HepG2 (cell line): ENCODE results near the gene SGIP1. TPM values are rescaled to one million over a fixed set of nuclear protein-coding genes. Genes with fewer than 3 reads are reported as not detected.

Source experiments
- ATAC-seq: fragments of 200-7000 bp; cut with Tn5 transposase; 3 replicates; pipeline ENCODE4 v1.9.1; 2020; ENCODE audit warnings: mild to moderate bottlenecking, moderate library complexity
- BruUV-seq: library from RNA; stranded (reverse); fragments of 400-500 nt; replicated peaks from 2 replicates; lab custom pipeline; 2021; lab: Mats Ljungman, UMichigan
- CTCF ChIA-PET: fragments of 300-600 bp; formaldehyde crosslinking; extraction: SDS; loops from one replicate; lab custom pipeline; 2021; ENCODE audit warnings: low total read pairs, inconsistent platforms, low intra/inter-chr PET ratio; lab: Yijun Ruan, JAX
- POLR2A ChIA-PET: fragments of 350-600 bp; sonication (Branson Sonifier 250); formaldehyde crosslinking; loops from one replicate; lab custom pipeline; 2020; ENCODE audit warnings: antibody characterized with exemption, inconsistent platforms; lab: Yijun Ruan, JAX
- DNase-seq: peaks from one replicate; pipeline ENCODE4 v3.0.0-alpha.2; 2015; ENCODE audit warnings: low spot score
- FAIRE-seq: peaks from 3 replicates; lab custom pipeline; 2011; peaks lifted over from hg19 to GRCh38; lab: Jason Lieb, UNC
- H2AFZ ChIP-seq: one replicate; pipeline ENCODE4 v1.6.1; 2011; ENCODE audit warnings: low read length, inconsistent platforms
- H3K27ac ChIP-seq: fragments of 300-600 bp; 3 replicates; pipeline ENCODE4 v1.8.0; 2011; ENCODE audit warnings: mixed run types, mild to moderate bottlenecking, mixed read lengths, low read length, inconsistent platforms; ENCODE audit not compliant: insufficient read depth; ENCODE audit errors: extremely low read length
- H3K27me3 ChIP-seq, 2 experiments: fragments of 200-600 bp in 1 of 2; 2 replicates in 1 of 2; 3 replicates in 1 of 2; pipeline versions ENCODE4 v1.6.0 to v1.8.0; 2011; ENCODE audit warnings: low read length in 2 of 2, mild to moderate bottlenecking in 2 of 2, moderate library complexity in 2 of 2, inconsistent platforms in 1 of 2; ENCODE audit not compliant: insufficient read depth in 2 of 2, control insufficient read depth in 1 of 2
- H3K36me3 ChIP-seq, 2 experiments: fragments of 200-600 bp in 1 of 2; replicated peaks in 1 of 2; 2 replicates in 1 of 2; 3 replicates in 1 of 2; pipeline versions ENCODE4 v1.5.1 to v1.8.0; 2011; ENCODE audit warnings: low read length in 2 of 2, inconsistent platforms in 1 of 2; ENCODE audit not compliant: insufficient read depth in 2 of 2, control insufficient read depth in 1 of 2
- H3K4me1 ChIP-seq: 2 replicates; pipeline ENCODE4 v1.5.1; 2012; ENCODE audit warnings: low read length, inconsistent platforms; ENCODE audit not compliant: insufficient read depth
- H3K4me2 ChIP-seq: 2 replicates; pipeline ENCODE4 v1.6.0; 2011; ENCODE audit warnings: low read depth, low read length, inconsistent platforms
- H3K4me3 ChIP-seq, 3 experiments: fragments of 200-600 bp in 1 of 3; sonication (generic), shearing (Covaris generic) in 1 of 3; replicated peaks in 1 of 3; 2 replicates each; pipeline ENCODE4 v1.5.1; 2011 to 2016; ENCODE audit warnings: low read length in 3 of 3, inconsistent platforms in 2 of 3, low read depth in 2 of 3, mild to moderate bottlenecking in 2 of 3, control low read depth in 1 of 3, mixed read lengths in 1 of 3; ENCODE audit not compliant: insufficient read depth in 1 of 3
- H3K79me2 ChIP-seq: one replicate; pipeline ENCODE4 v1.6.1; 2011; ENCODE audit warnings: low read length, inconsistent platforms; ENCODE audit not compliant: insufficient read depth
- H3K9ac ChIP-seq: 2 replicates; pipeline ENCODE4 v1.6.0; 2011; ENCODE audit warnings: mild to moderate bottlenecking, low read depth, low read length, inconsistent platforms; ENCODE audit not compliant: insufficient read depth
- H3K9me3 ChIP-seq: 2 replicates; pipeline ENCODE4 v1.5.1; 2012; ENCODE audit warnings: mild to moderate bottlenecking, low read length
- H4K20me1 ChIP-seq: 2 replicates; pipeline ENCODE4 v1.6.0; 2011; ENCODE audit warnings: inconsistent platforms, mild to moderate bottlenecking, low read length, moderate library complexity; ENCODE audit not compliant: insufficient read depth
- ISL2 ChIP-seq: sonication (generic); formaldehyde crosslinking; IDR thresholded peaks from 2 replicates; pipeline ENCODE4 v1.5.0; 2020; ENCODE audit warnings: missing genetic modification reagents
- KLF13 ChIP-seq: sonication (generic); formaldehyde crosslinking; IDR thresholded peaks from 2 replicates; pipeline ENCODE4 v1.4.0; 2020; ENCODE audit warnings: mild to moderate bottlenecking, missing genetic modification reagents
- NR2C2 ChIP-seq: sonication (generic); formaldehyde crosslinking; IDR thresholded peaks from 2 replicates; pipeline ENCODE4 v1.4.0; 2020; ENCODE audit warnings: missing genetic modification reagents, mild to moderate bottlenecking, moderate library complexity, borderline replicate concordance
- ONECUT2 ChIP-seq: sonication (generic); formaldehyde crosslinking; IDR thresholded peaks from 2 replicates; pipeline ENCODE4 v1.4.0; 2020; ENCODE audit warnings: missing genetic modification reagents
- POLR2AphosphoS5 ChIP-seq: IDR thresholded peaks from 2 replicates; pipeline ENCODE4 v1.6.1; 2012; ENCODE audit warnings: low read depth, low read length
- REL ChIP-seq: sonication (generic); formaldehyde crosslinking; conservative IDR thresholded peaks from 2 replicates; pipeline ENCODE4 v1.8.0; 2022; ENCODE audit warnings: mild to moderate bottlenecking, missing genetic modification reagents, moderate library complexity
- XBP1 ChIP-seq: sonication (generic); formaldehyde crosslinking; IDR thresholded peaks from 2 replicates; pipeline ENCODE4 v1.5.0; 2020; ENCODE audit warnings: missing genetic modification reagents
- ZNF432 ChIP-seq: sonication (generic); formaldehyde crosslinking; IDR thresholded peaks from 2 replicates; pipeline ENCODE4 v1.5.0; 2020; ENCODE audit warnings: missing genetic modification reagents, mild to moderate bottlenecking, borderline replicate concordance
- ZNF44 ChIP-seq: sonication (generic); formaldehyde crosslinking; IDR thresholded peaks from 2 replicates; pipeline ENCODE4 v1.5.1; 2020; ENCODE audit warnings: mild to moderate bottlenecking, missing genetic modification reagents
- ZNF674 ChIP-seq: sonication (generic); formaldehyde crosslinking; IDR thresholded peaks from 2 replicates; pipeline ENCODE4 v1.5.0; 2020; ENCODE audit warnings: low read depth, mild to moderate bottlenecking, missing genetic modification reagents
- ZNF713 ChIP-seq: sonication (generic); formaldehyde crosslinking; IDR thresholded peaks from 2 replicates; pipeline ENCODE4 v1.4.0; 2020; ENCODE audit warnings: mild to moderate bottlenecking, missing genetic modification reagents
- ZNF878 ChIP-seq: sonication (generic); formaldehyde crosslinking; IDR thresholded peaks from 2 replicates; pipeline ENCODE4 v1.8.1; 2023; ENCODE audit warnings: mild to moderate bottlenecking, missing genetic modification reagents, moderate library complexity
- WGBS: methylation state at CpG from one replicate; pipeline ENCODE4 v1.1.6; 2017; ENCODE audit warnings: low lambda C conversion rate; 5-methylcytosine and 5-hydroxymethylcytosine counted together
- in situ Hi-C: cut with HindIII; loops from 2 replicates; pipeline ENCODE4 v1.10.0; 2017; ENCODE audit warnings: low pct_unique_long_range_greater_than_20kb; ENCODE audit not compliant: extremely low pct_ligation_motif_present
- intact Hi-C: fragments of 100-400 bp; cut with micrococcal nuclease; formaldehyde crosslinking; loops from one replicate; pipeline ENCODE4 v1.10.0; 2022; ENCODE audit not compliant: unreplicated experiment
- polyA plus RNA-seq, 8 experiments: library from polyadenylated mRNA; depleted of rRNA in 3 of 8; stranded (reverse) in 7 of 8; unstranded in 1 of 8; fragments of >200 nt; fragmentation: Illumina TruSeq in 4 of 8; extraction: Trizol in 4 of 8; gene quantifications; 2 replicates each; pipeline versions ENCODE4 v1.2.1 to v1.2.3, GENCODE V29; 2011 to 2016; ENCODE audit warnings: low read depth in 4 of 8, missing spikeins in 1 of 8, mixed read lengths in 1 of 8; ENCODE audit not compliant: insufficient read depth in 1 of 8
- total RNA-seq, 5 experiments: library from RNA; depleted of rRNA; stranded (reverse); fragments of >200 nt; fragmentation: Illumina TruSeq; extraction: Trizol; gene quantifications; 2 replicates each; pipeline ENCODE4 v1.2.3, GENCODE V29; 2016; ENCODE audit warnings: low read depth in 1 of 5
- TF ChIP-seq, protein P1 (sequence below): sonication (generic); formaldehyde crosslinking; IDR thresholded peaks from 2 replicates; pipeline ENCODE4 v1.9.0; 2021; ENCODE audit warnings: missing genetic modification reagents, borderline replicate concordance
- TF ChIP-seq, protein P2 (sequence below): sonication (generic); formaldehyde crosslinking; IDR thresholded peaks from 2 replicates; pipeline ENCODE4 v1.9.0; 2021; ENCODE audit warnings: mild to moderate bottlenecking, missing genetic modification reagents

SGIP1 gene
- total and polyA plus RNA-seq, 2 of the 13 experiments (the other 11 are each of a cell fraction or from before 2014, with no cell fraction given) = not detected

DNA sequence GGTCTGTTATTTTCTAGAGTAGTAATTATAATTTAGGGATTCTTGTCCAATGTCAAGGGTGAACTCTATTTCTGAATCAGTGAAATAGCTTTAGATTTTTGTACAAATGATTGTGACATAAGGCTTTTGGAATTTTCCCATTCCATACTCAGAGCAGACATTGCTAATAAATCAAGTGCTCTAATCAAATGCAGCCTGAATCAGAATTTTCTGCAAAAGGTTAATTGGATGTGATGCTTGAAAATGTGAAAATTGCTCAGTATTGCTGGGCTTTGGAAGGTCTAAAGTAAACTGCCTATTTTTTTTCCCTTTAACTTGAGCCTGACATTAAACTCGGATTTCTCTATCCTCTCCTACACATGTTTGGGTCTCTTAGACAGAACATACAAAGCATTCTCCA, 23.2 kb downstream of the SGIP1 start (continued):
- no peak for TF ChIP-seq ZNF432
- TF ChIP-seq, protein P1, sequence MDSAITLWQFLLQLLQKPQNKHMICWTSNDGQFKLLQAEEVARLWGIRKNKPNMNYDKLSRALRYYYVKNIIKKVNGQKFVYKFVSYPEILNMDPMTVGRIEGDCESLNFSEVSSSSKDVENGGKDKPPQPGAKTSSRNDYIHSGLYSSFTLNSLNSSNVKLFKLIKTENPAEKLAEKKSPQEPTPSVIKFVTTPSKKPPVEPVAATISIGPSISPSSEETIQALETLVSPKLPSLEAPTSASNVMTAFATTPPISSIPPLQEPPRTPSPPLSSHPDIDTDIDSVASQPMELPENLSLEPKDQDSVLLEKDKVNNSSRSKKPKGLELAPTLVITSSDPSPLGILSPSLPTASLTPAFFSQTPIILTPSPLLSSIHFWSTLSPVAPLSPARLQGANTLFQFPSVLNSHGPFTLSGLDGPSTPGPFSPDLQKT (CRISPR knock-in tag) = no peak
- TF ChIP-seq, all 625 proteins: peak for 0

DNA sequence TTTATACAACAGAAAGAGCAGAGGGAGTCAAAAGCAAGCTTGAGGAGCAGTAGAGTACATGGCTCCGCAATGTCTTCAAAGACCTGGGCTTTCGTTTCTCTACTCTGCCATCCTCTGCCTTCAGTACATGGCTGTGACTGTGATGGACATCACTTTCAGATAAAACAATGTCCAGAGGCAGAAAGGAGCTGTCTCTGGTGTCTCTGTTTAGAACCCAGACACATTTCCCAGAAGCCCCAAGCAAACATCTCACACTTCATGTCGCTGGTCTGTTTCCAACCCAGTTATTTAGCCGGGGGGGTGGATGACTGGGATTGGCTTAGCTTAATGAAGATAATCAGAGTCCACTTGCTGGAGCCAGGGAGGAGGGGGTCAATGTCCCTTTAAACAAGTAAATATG, 25.6 kb downstream of the SGIP1 start:
- ChIA-PET POLR2A (no interaction called here), CTCF (no interaction called here)
- H2AFZ ChIP-seq = no peak overlapping the region
- no peak overlapping the region for H3K27ac ChIP-seq
- no peak for TF ChIP-seq NR2C2 (CRISPR knock-in tag)
- TF ChIP-seq ZNF674 (CRISPR knock-in tag) = no peak
- TF ChIP-seq KLF13 = no peak
- no peak for TF ChIP-seq ZNF878 (CRISPR knock-in tag)
- TF ChIP-seq XBP1 (CRISPR knock-in tag) = no peak
- TF ChIP-seq ONECUT2 = no peak
- TF ChIP-seq ISL2 (CRISPR knock-in tag) = no peak
- no peak for TF ChIP-seq ZNF44 (CRISPR knock-in tag)
- no peak for TF ChIP-seq REL (CRISPR knock-in tag)
- TF ChIP-seq ZNF713 (CRISPR knock-in tag) = no peak
- TF ChIP-seq POLR2AphosphoS5 = no peak
- TF ChIP-seq, protein P2, sequence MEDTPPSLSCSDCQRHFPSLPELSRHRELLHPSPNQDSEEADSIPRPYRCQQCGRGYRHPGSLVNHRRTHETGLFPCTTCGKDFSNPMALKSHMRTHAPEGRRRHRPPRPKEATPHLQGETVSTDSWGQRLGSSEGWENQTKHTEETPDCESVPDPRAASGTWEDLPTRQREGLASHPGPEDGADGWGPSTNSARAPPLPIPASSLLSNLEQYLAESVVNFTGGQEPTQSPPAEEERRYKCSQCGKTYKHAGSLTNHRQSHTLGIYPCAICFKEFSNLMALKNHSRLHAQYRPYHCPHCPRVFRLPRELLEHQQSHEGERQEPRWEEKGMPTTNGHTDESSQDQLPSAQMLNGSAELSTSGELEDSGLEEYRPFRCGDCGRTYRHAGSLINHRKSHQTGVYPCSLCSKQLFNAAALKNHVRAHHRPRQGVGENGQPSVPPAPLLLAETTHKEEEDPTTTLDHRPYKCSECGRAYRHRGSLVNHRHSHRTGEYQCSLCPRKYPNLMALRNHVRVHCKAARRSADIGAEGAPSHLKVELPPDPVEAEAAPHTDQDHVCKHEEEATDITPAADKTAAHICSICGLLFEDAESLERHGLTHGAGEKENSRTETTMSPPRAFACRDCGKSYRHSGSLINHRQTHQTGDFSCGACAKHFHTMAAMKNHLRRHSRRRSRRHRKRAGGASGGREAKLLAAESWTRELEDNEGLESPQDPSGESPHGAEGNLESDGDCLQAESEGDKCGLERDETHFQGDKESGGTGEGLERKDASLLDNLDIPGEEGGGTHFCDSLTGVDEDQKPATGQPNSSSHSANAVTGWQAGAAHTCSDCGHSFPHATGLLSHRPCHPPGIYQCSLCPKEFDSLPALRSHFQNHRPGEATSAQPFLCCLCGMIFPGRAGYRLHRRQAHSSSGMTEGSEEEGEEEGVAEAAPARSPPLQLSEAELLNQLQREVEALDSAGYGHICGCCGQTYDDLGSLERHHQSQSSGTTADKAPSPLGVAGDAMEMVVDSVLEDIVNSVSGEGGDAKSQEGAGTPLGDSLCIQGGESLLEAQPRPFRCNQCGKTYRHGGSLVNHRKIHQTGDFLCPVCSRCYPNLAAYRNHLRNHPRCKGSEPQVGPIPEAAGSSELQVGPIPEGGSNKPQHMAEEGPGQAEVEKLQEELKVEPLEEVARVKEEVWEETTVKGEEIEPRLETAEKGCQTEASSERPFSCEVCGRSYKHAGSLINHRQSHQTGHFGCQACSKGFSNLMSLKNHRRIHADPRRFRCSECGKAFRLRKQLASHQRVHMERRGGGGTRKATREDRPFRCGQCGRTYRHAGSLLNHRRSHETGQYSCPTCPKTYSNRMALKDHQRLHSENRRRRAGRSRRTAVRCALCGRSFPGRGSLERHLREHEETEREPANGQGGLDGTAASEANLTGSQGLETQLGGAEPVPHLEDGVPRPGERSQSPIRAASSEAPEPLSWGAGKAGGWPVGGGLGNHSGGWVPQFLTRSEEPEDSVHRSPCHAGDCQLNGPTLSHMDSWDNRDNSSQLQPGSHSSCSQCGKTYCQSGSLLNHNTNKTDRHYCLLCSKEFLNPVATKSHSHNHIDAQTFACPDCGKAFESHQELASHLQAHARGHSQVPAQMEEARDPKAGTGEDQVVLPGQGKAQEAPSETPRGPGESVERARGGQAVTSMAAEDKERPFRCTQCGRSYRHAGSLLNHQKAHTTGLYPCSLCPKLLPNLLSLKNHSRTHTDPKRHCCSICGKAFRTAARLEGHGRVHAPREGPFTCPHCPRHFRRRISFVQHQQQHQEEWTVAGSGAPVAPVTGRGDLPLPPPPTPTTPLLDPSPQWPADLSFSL (CRISPR knock-in tag) = no peak
- ATAC-seq = no peak
- no peaks in the 10 kb centered on the region for H4K20me1 ChIP-seq
- no peak overlapping the region for H3K4me2 ChIP-seq
- FAIRE-seq = no peak
- no peaks in the 10 kb centered on the region for H3K9me3 ChIP-seq
- intact Hi-C loops (no loop called here), in situ Hi-C loops (no loop called here)
- H3K9ac ChIP-seq = no peak overlapping the region
- H3K4me1 ChIP-seq = peaks cover 17% of the 10 kb centered on the region; the same call in 1 of the 2 replicates
- WGBS = 33% methylated on average over 4 of the region's 4 CpGs
- H3K36me3 ChIP-seq = no peaks in the 10 kb centered on the region
- H3K79me2 ChIP-seq = no peaks in the 10 kb centered on the region
- no peak overlapping the region for H3K4me3 ChIP-seq
- no peak for DNase-seq
- H3K27me3 ChIP-seq = peaks cover 0 to 19% of the 10 kb centered on the region in 2 experiments; a peak in 1 of 5 replicates
- BruUV-seq = no TSS peak
